ENCODE results near the gene RABGAP1L. TPM values are rescaled to one million over a fixed set of nuclear protein-coding genes. Genes with fewer than 3 reads are reported as not detected.

The RABGAP1L gene
- total and polyA plus RNA-seq, 2 of the 4 experiments (the other 2 are of a cell fraction) = 7.9 to 26.7 TPM

GRCh38 chr1:174291059-174291458 lies 131.7 kb downstream of the RABGAP1L start:
- ATAC-seq (ENCODE audit: low read depth) (no peak), DNase-seq (no peak)
- intact Hi-C loops (cut with micrococcal nuclease) (no loop called here), in situ Hi-C loops (cut with MboI; ENCODE audit: low sequenced_read_pairs) (no loop called here), dilution Hi-C loops (cut with HindIII; ENCODE audit: low sequenced_read_pairs, unreplicated experiment) (no loop called here)
- no peak overlapping the region for H3K4ac ChIP-seq (ENCODE audit: low read depth, low read length)
- H4K5ac ChIP-seq (ENCODE audit: low read depth, low read length) = no peak overlapping the region
- no peak overlapping the region for H3K4me2 ChIP-seq (ENCODE audit: low read depth, low read length)
- no peaks in the 10 kb centered on the region for H3K79me1 ChIP-seq (ENCODE audit: low read depth in 1 of 2, low read length in 2 of 2)
- no peak overlapping the region for H2BK20ac ChIP-seq (ENCODE audit: low read depth, low read length)
- POLR2A ChIA-PET (ENCODE audit: unreplicated experiment) = no interaction called here
- no peak overlapping the region for H3K18ac ChIP-seq (ENCODE audit: low read depth, low read length)
- H3K27me3 ChIP-seq (ENCODE audit: control insufficient read depth, insufficient read depth, low read length) = no peaks in the 10 kb centered on the region
- BruUV-seq (replicated peaks) = no TSS peak
- H3K4me3 ChIP-seq (ENCODE audit: insufficient read depth, low read depth, low read length) = no peak overlapping the region
- H3K9me3 ChIP-seq (ENCODE audit: control insufficient read depth, insufficient read depth, low read length) = peaks cover 4% of the 10 kb centered on the region; the same call in 1 of the 2 replicates
- no peaks in the 10 kb centered on the region for H3K36me3 ChIP-seq (ENCODE audit: control insufficient read depth, insufficient read depth, low read length)
- no peak for TF ChIP-seq ELK1 (IDR thresholded peaks at IDR 0.05; ENCODE audit: borderline replicate concordance, low read depth, low read length)
- no peak for TF ChIP-seq FOS (IDR thresholded peaks at IDR 0.05; ENCODE audit: low read depth, low read length)
- no peak for TF ChIP-seq RCOR1 (IDR thresholded peaks at IDR 0.05; ENCODE audit: insufficient replicate concordance, low read length)
- TF ChIP-seq CHD1 (IDR thresholded peaks at IDR 0.05; ENCODE audit: low read depth, low read length) = no peak
- TF ChIP-seq BHLHE40 (IDR thresholded peaks at IDR 0.05; ENCODE audit: low read depth, low read length) = no peak
- no peak for TF ChIP-seq CEBPB (IDR thresholded peaks at IDR 0.05; ENCODE audit: low read depth, low read length)
- no peak for TF ChIP-seq CTCF (conservative IDR thresholded peaks at IDR 0.05; ENCODE audit: low read depth, low read length)
- no peak for TF ChIP-seq POLR2A (IDR thresholded peaks at IDR 0.05; ENCODE audit: low read depth, low read length)
- TF ChIP-seq MAFK (IDR thresholded peaks at IDR 0.05; ENCODE audit: low read depth, low read length) = no peak
- TF ChIP-seq MAZ (IDR thresholded peaks at IDR 0.05; ENCODE audit: borderline replicate concordance, low read depth, low read length) = no peak
- TF ChIP-seq MXI1 (IDR thresholded peaks at IDR 0.05; ENCODE audit: borderline replicate concordance, low read depth, low read length) = no peak
- no peak for TF ChIP-seq RAD21 (IDR thresholded peaks at IDR 0.05; ENCODE audit: low read length)
- TF ChIP-seq RFX5 (IDR thresholded peaks at IDR 0.05; ENCODE audit: low read depth, low read length) = no peak
- no peak overlapping the region for H2BK120ac ChIP-seq (ENCODE audit: low read depth, low read length)
- H4K20me1 ChIP-seq (ENCODE audit: insufficient read depth, low read length) = no peaks in the 10 kb centered on the region
- H3K4me1 ChIP-seq (ENCODE audit: control insufficient read depth, insufficient read depth, low read length) = no peaks in the 10 kb centered on the region
- H2AK5ac ChIP-seq (ENCODE audit: low read depth, low read length) = no peak overlapping the region
- no peak overlapping the region for H3K23ac ChIP-seq (ENCODE audit: low read depth, low read length)
- H3K9ac ChIP-seq (ENCODE audit: low read depth, low read length) = no peak overlapping the region
- no peaks in the 10 kb centered on the region for H3K9me1 ChIP-seq (ENCODE audit: insufficient read depth, low read length)
- no peak overlapping the region for H2AFZ ChIP-seq (replicated peaks; ENCODE audit: low read length, poor library complexity)
- H2BK15ac ChIP-seq (ENCODE audit: low read depth, low read length) = no peak overlapping the region
- H3K56ac ChIP-seq (ENCODE audit: extremely low read depth, insufficient read depth, low read length) = no peak overlapping the region
- no peak overlapping the region for H4K91ac ChIP-seq (ENCODE audit: insufficient read depth, low read depth, low read length)
- no peak overlapping the region for H2BK5ac ChIP-seq (ENCODE audit: low read depth, low read length, poor library complexity, severe bottlenecking)
- H3K27ac ChIP-seq (ENCODE audit: insufficient read depth, low read length) = no peak overlapping the region
- H4K8ac ChIP-seq (ENCODE audit: low read depth in 2 of 2, low read length in 2 of 2) = no peak overlapping the region
- H3K14ac ChIP-seq (replicated peaks; ENCODE audit: low read depth, low read length) = no peak overlapping the region
- H2AK9ac ChIP-seq (replicated peaks; ENCODE audit: low read depth, low read length, poor library complexity) = no peak overlapping the region
- CTCF ChIA-PET = no interaction called here
